Ovary (tissue), 3 donors: ENCODE results near the gene SPTA1.

Experiments
- CTCF ChIP-seq, 3 donors: fragments of 450-650 bp in 2 of 3; fragments of 200-600 bp in 1 of 3; IDR thresholded peaks; one replicate each; pipeline versions ENCODE4 v1.5.1 to v1.8.0; 2016 to 2022; ENCODE audit warnings: antibody characterized with exemption in 3 of 3, mild to moderate bottlenecking in 1 of 3
- EP300 ChIP-seq: sonication (generic); formaldehyde crosslinking; IDR thresholded peaks from one replicate; pipeline ENCODE4 v1.6.1; 2017; ENCODE audit warnings: antibody characterized with exemption
- POLR2A ChIP-seq: fragments of 450-650 bp; IDR thresholded peaks from one replicate; pipeline ENCODE4 v1.6.1; 2017; ENCODE audit warnings: antibody characterized with exemption, mild to moderate bottlenecking, moderate library complexity
- donor health status: DM: no; HTN: no; CAD: no.

- TF ChIP-seq CTCF (IDR thresholded peaks at IDR 0.05): no peak
- TF ChIP-seq POLR2A: no peak
- TF ChIP-seq EP300: no peak
These were observed 24.6 kb upstream of the SPTA1 start for GRCh38 chr1:158711098-158711497.
